Activated CD4-positive, CD25-positive, alpha-beta regulatory T cell treated with anti-CD3 and anti-CD28 coated beads, Interleukin-2, amount 50 U/mL, for 24 hours (primary cell): Measurements from ENCODE around the gene CERT1.

Experiments
- ATAC-seq, 2 donors: fragments of 150-1000 bp; cut with Tn5 transposase; one replicate each; pipeline ENCODE4 v1.10.0; 2021; ENCODE audit warnings: mild to moderate bottlenecking in 1 of 2, moderate library complexity in 1 of 2

Gene CERT1

GRCh38 chr5:75384218-75384617 is 127.2 kb downstream of the CERT1 start:
- no peak for ATAC-seq

- no peak for ATAC-seq
Measured at GRCh38 chr5:75381456-75381855, 130.0 kb downstream of the CERT1 start.

- no peak for ATAC-seq
Measured at GRCh38 chr5:75380099-75380498, 131.3 kb downstream of the CERT1 start.

- no peak for ATAC-seq
Measured at GRCh38 chr5:75375414-75375813, 136.0 kb downstream of the CERT1 start.

GRCh38 chr5:75374394-75374814 is 137.0 kb downstream of the CERT1 start:
- ATAC-seq, result no peak

GRCh38 chr5:75373862-75374261 is 137.6 kb downstream of the CERT1 start:
- ATAC-seq, result no peak

- ATAC-seq, result no peak
Measured at GRCh38 chr5:75368391-75368790, 143.0 kb downstream of the CERT1 start.

GRCh38 chr5:75367401-75367800 is 144.0 kb downstream of the CERT1 start:
- no peak for ATAC-seq

- peak; percentile 61 to 73 for ATAC-seq
Measured at GRCh38 chr5:75366787-75367186, 144.6 kb downstream of the CERT1 start.

- ATAC-seq, result no peak
Measured at GRCh38 chr5:75365740-75366139, 145.7 kb downstream of the CERT1 start.

GRCh38 chr5:75364571-75365280 is 146.7 kb downstream of the CERT1 start:
- no peak for ATAC-seq

- ATAC-seq, result no peak
Measured at GRCh38 chr5:75363726-75364495, 147.5 kb downstream of the CERT1 start.

GRCh38 chr5:75363111-75363510 is 148.3 kb downstream of the CERT1 start:
- no peak for ATAC-seq

- ATAC-seq, result no peak
Measured at GRCh38 chr5:75362474-75362975, 148.9 kb downstream of the CERT1 start.

- ATAC-seq, result no peak
Measured at GRCh38 chr5:75361310-75361709, 150.1 kb downstream of the CERT1 start.

GRCh38 chr5:75358117-75358516 is 153.3 kb downstream of the CERT1 start:
- peak; percentile 53 to 58 for ATAC-seq

GRCh38 chr5:75356719-75357118 is 154.7 kb downstream of the CERT1 start:
- no peak for ATAC-seq

- ATAC-seq, result no peak
Measured at GRCh38 chr5:75355236-75355635, 156.2 kb downstream of the CERT1 start.

- ATAC-seq, result peak; percentile 46 to 79
Measured at GRCh38 chr5:75351139-75351926, 160.1 kb downstream of the CERT1 start.

GRCh38 chr5:75349663-75350062 is 161.8 kb downstream of the CERT1 start:
- no peak for ATAC-seq

GRCh38 chr5:75348241-75348640 is 163.2 kb downstream of the CERT1 start:
- ATAC-seq, result no peak

- ATAC-seq, result no peak
Measured at GRCh38 chr5:75342836-75343235, 168.6 kb downstream of the CERT1 start.

- ATAC-seq, result no peak
Measured at GRCh38 chr5:75341934-75342333, 169.5 kb downstream of the CERT1 start.
